ENCODE measurements around the gene SNHG17. TPM values are rescaled to one million over a fixed set of nuclear protein-coding genes. Genes with fewer than 3 reads are reported as not detected.

Gene SNHG17
- total and polyA plus RNA-seq, 3 donors from 2014 or later, result 16.3 to 26.9 (median 17.8) TPM

GRCh38 chr20:38426006-38426897 lies 8.9 kb downstream of the SNHG17 start:
- H3K36me3 ChIP-seq (ENCODE audit: low read depth, missing control alignments), result no peaks in the 10 kb centered on the region
- no peak for DNase-seq
- no peaks in the 10 kb centered on the region for H3K4me1 ChIP-seq
- TF ChIP-seq CTCF (IDR thresholded peaks at IDR 0.05) (no peak), POLR2A (IDR thresholded peaks at IDR 0.05) (no peak)
- no peak overlapping the region for H3K27ac ChIP-seq
- WGBS, 2 donors, result 77 to 79% methylated on average over 14 to 15 of the region's 15 CpGs
- no peaks in the 10 kb centered on the region for H3K9me3 ChIP-seq
- intact Hi-C loops (cut with DNase I; ENCODE audit: low total_unique reads), result no loop called here
- H3K4me3 ChIP-seq, result no peak overlapping the region
- H3K27me3 ChIP-seq, result no peaks in the 10 kb centered on the region

- H3K27ac ChIP-seq, result no peak overlapping the region
- no peak for TF ChIP-seq POLR2A (IDR thresholded peaks at IDR 0.05)
- no peak for TF ChIP-seq CTCF (IDR thresholded peaks at IDR 0.05)
- WGBS, 2 donors, result 100% methylated on average over 1 of the region's 1 CpG
- H3K9me3 ChIP-seq, result no peaks in the 10 kb centered on the region
- H3K4me3 ChIP-seq, result no peak overlapping the region
- no peaks in the 10 kb centered on the region for H3K27me3 ChIP-seq
- H3K4me1 ChIP-seq, result no peaks in the 10 kb centered on the region
- no peaks in the 10 kb centered on the region for H3K36me3 ChIP-seq (ENCODE audit: low read depth, missing control alignments)
- DNase-seq, result no peak
- intact Hi-C loops (cut with DNase I; ENCODE audit: low total_unique reads), result no loop called here
Measured at GRCh38 chr20:38424401-38424800, 10.7 kb downstream of the SNHG17 start.

- H3K4me1 ChIP-seq, result no peaks in the 10 kb centered on the region
- H3K27me3 ChIP-seq, result no peaks in the 10 kb centered on the region
- DNase-seq, result no peak
- 84% methylated on average over 4 of the region's 4 CpGs for WGBS, 2 donors
- no peak overlapping the region for H3K4me3 ChIP-seq
- no peak overlapping the region for H3K27ac ChIP-seq
- intact Hi-C loops (cut with DNase I; ENCODE audit: low total_unique reads), result no loop called here
- TF ChIP-seq POLR2A (IDR thresholded peaks at IDR 0.05), result no peak
- no peak for TF ChIP-seq CTCF (IDR thresholded peaks at IDR 0.05)
- no peaks in the 10 kb centered on the region for H3K36me3 ChIP-seq (ENCODE audit: low read depth, missing control alignments)
- no peaks in the 10 kb centered on the region for H3K9me3 ChIP-seq
Measured at GRCh38 chr20:38423541-38423940, 11.6 kb downstream of the SNHG17 start.

- TF ChIP-seq POLR2A (IDR thresholded peaks at IDR 0.05), result no peak
- TF ChIP-seq CTCF (IDR thresholded peaks at IDR 0.05), result no peak
- no peaks in the 10 kb centered on the region for H3K4me1 ChIP-seq
- H3K36me3 ChIP-seq (ENCODE audit: low read depth, missing control alignments), result no peaks in the 10 kb centered on the region
- WGBS, 2 donors, result 84 to 93% methylated on average over 5 to 10 of the region's 10 CpGs
- no peaks in the 10 kb centered on the region for H3K27me3 ChIP-seq
- DNase-seq, result no peak
- no peak overlapping the region for H3K27ac ChIP-seq
- intact Hi-C loops (cut with DNase I; ENCODE audit: low total_unique reads), result no loop called here
- no peaks in the 10 kb centered on the region for H3K9me3 ChIP-seq
- H3K4me3 ChIP-seq, result no peak overlapping the region
Measured at GRCh38 chr20:38421915-38422314, 13.2 kb downstream of the SNHG17 start.
